Kidney epithelial cell (primary cell): ENCODE measurements around the gene BMP8B. TPM values are rescaled to one million over a fixed set of nuclear protein-coding genes. Genes with fewer than 3 reads are reported as not detected.
A peak's percentile ranks its signal among the peaks of the same experiment; 100 is the strongest.
"Not testable (repeated sequence)": the region's sequence is repeated elsewhere in the genome, so short reads cannot be mapped to it uniquely, and the experiment has no call there.

Experiments
- DNase-seq: peaks from one replicate; pipeline ENCODE4 v3.0.0-alpha.2; 2010; ENCODE audit warnings: low read depth
- H3K27me3 ChIP-seq: 2 replicates; pipeline ENCODE4 v1.6.0; 2011; ENCODE audit warnings: low read length; ENCODE audit not compliant: control insufficient read depth, insufficient read depth
- H3K36me3 ChIP-seq: 2 replicates; pipeline ENCODE4 v1.5.1; 2011; ENCODE audit warnings: low read length; ENCODE audit not compliant: control insufficient read depth, insufficient read depth
- H3K4me3 ChIP-seq: 2 replicates; pipeline ENCODE4 v1.5.1; 2011; ENCODE audit warnings: low read depth, mild to moderate bottlenecking, control low read depth, low read length
- CTCF ChIP-seq: IDR thresholded peaks from 2 replicates; pipeline ENCODE4 v1.5.1; 2011; ENCODE audit warnings: mild to moderate bottlenecking, moderate library complexity, low read length, control low read depth, inconsistent platforms; ENCODE audit not compliant: insufficient read depth, poor library complexity, severe bottlenecking
- total RNA-seq: library from RNA; depleted of rRNA; stranded (reverse); fragments of >200 nt; gene quantifications from 2 replicates; pipeline ENCODE4 v1.2.3, GENCODE V29; 2015

Gene BMP8B
- total RNA-seq, 1 donor from 2014 or later: 4.3 TPM

DNA sequence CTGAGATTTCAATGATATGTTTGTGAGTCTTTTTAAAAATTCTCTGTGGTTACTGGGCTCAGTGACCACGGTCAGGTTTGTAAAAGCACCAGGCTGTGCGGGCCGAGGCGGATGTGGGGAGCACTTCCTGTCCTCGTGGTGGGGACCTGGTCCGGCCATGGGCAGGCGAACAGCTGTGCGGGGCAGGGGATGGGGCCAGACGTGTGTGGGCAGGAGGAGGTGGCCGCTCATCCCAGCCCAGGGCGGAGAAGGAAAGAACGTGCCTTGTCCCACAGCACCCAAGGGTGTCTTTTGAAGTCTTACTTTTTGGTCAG is 12.3 kb downstream of the BMP8B start:
- TF ChIP-seq CTCF: no peak

GRCh38 chr1:39775676-39776399 is 12.8 kb downstream of the BMP8B start:
- not testable (repeated sequence) for H3K4me3 ChIP-seq, DNase-seq, H3K27me3 ChIP-seq, H3K36me3 ChIP-seq

More for the DNA sequence above, 12.3 kb downstream of the BMP8B start:
- no peak for DNase-seq
- H3K36me3 ChIP-seq: no peaks in the 10 kb centered on the region
- H3K4me3 ChIP-seq: no peak overlapping the region
- H3K27me3 ChIP-seq: no peaks in the 10 kb centered on the region

- not testable (repeated sequence) for H3K4me3 ChIP-seq, DNase-seq, H3K27me3 ChIP-seq, H3K36me3 ChIP-seq
Observed at GRCh38 chr1:39775141-39775540, 13.5 kb downstream of the BMP8B start.

- H3K36me3 ChIP-seq, H3K4me3 ChIP-seq, DNase-seq, H3K27me3 ChIP-seq: not testable (repeated sequence)
Observed at GRCh38 chr1:39773369-39773979, 15.2 kb downstream of the BMP8B start.

GRCh38 chr1:39771022-39771532 is 17.6 kb downstream of the BMP8B start, which contains the start of gene OXCT2:
Gene OXCT2 (minus strand): TSS chr1:39771348. CDS start chr1:39771255, 93 bp downstream.
- H3K27me3 ChIP-seq, DNase-seq, H3K36me3 ChIP-seq: not testable (repeated sequence)
- H3K4me3 ChIP-seq: peak within 1 kb of the TSS; percentile 7

GRCh38 chr1:39770100-39771021 is 18.3 kb downstream of the BMP8B start:
- H3K4me3 ChIP-seq: peak overlapping the region; percentile 7

GRCh38 chr1:39769502-39769901 is 19.2 kb downstream of the BMP8B start:
- not testable (repeated sequence) for DNase-seq, H3K36me3 ChIP-seq, H3K27me3 ChIP-seq, H3K4me3 ChIP-seq

More at GRCh38 chr1:39770100-39771021, 18.3 kb downstream of the BMP8B start:
- not testable (repeated sequence) for DNase-seq, H3K27me3 ChIP-seq, H3K36me3 ChIP-seq

DNA sequence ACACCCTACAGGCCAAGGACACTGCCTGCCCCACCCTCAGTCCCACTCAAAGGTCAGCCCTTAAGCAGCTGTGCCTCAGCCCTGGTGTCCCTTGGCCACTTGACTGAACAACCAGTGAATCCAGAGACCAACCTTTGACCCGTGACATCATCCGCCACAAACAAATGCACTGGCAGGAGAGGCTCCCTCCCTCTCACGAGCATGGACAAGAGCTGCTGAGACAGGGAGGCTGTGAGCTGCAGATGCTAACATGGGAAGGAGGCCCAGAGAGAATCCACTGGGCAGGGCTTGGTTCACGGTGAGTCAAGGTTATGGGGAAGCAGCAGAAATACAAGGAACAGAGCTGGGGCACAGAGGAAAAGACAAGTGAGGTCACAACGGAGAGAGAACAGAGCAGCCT is 22.2 kb downstream of the BMP8B start:
- H3K27me3 ChIP-seq, H3K4me3 ChIP-seq, H3K36me3 ChIP-seq, DNase-seq: not testable (repeated sequence)

- not testable (repeated sequence) for DNase-seq, H3K4me3 ChIP-seq, H3K36me3 ChIP-seq, H3K27me3 ChIP-seq
Observed at GRCh38 chr1:39764512-39764911, 24.2 kb downstream of the BMP8B start.

DNA sequence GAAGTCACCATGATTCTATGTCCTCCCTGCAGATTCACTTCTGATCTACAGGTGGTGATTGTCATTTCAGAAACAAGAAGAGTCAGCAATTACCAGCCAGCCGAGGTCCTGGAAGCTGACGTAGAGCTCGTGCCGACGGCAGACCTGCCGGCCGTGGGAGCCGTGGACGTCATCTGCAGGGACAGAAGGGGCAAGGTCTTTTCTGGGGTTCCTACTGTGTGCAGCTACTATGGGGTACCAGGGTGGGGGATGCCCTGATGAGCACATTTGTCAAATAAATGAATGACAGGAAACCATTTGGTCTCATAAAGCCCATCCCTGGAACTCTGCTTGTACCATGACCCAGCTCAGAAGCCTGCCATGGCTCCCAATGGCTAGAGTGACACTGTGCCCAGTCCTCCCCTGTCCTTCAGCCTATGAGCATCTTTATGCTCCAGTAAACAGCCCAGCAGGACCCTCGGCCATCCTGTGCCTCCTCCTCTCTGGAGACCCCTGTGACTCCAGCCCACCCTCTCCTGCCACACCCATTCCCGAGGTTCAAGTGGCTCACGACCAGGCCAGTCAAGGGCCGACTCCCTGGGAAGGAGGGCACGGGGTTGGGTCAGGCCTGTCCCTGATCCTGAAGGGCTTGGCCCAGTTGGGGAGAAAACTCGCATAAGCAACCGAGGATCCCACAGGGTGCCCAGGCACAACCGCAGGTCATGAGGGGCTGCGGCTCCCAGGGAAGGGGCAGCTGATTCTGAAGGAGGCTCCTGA is 24.9 kb downstream of the BMP8B start:
- H3K27me3 ChIP-seq, H3K4me3 ChIP-seq, H3K36me3 ChIP-seq, DNase-seq: not testable (repeated sequence)
